ENCODE data around the gene STRBP.
"Not testable (repeated sequence)": the region's sequence is repeated elsewhere in the genome, so short reads cannot be mapped to it uniquely, and the experiment has no call there.

STRBP gene

GRCh38 chr9:123281659-123282350, 13.4 kb upstream of the STRBP start:
- TF ChIP-seq, protein P1, sequence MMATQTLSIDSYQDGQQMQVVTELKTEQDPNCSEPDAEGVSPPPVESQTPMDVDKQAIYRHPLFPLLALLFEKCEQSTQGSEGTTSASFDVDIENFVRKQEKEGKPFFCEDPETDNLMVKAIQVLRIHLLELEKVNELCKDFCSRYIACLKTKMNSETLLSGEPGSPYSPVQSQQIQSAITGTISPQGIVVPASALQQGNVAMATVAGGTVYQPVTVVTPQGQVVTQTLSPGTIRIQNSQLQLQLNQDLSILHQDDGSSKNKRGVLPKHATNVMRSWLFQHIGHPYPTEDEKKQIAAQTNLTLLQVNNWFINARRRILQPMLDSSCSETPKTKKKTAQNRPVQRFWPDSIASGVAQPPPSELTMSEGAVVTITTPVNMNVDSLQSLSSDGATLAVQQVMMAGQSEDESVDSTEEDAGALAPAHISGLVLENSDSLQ (IDR thresholded peaks at IDR 0.05), result no peak
- TF ChIP-seq HDGF (IDR thresholded peaks at IDR 0.05; ENCODE audit: borderline replicate concordance) (no peak), FOXM1 (IDR thresholded peaks at IDR 0.05; ENCODE audit: borderline replicate concordance) (no peak), L3MBTL2 (conservative IDR thresholded peaks at IDR 0.05) (no peak), BHLHE40 (IDR thresholded peaks at IDR 0.05; ENCODE audit: borderline replicate concordance) (no peak), FOXA1 (IDR thresholded peaks at IDR 0.05) (no peak), SUZ12 (IDR thresholded peaks at IDR 0.05) (no peak), CTBP1 (IDR thresholded peaks at IDR 0.05; ENCODE audit: borderline replicate concordance) (no peak), NFRKB (IDR thresholded peaks at IDR 0.05) (no peak), ELF4 (IDR thresholded peaks at IDR 0.05) (no peak), FOXK2 (IDR thresholded peaks at IDR 0.05) (no peak), LEF1 (IDR thresholded peaks at IDR 0.05; ENCODE audit: borderline replicate concordance) (no peak), ARNT (IDR thresholded peaks at IDR 0.05) (no peak), TARDBP (IDR thresholded peaks at IDR 0.05) (no peak), SP1 (IDR thresholded peaks at IDR 0.05) (no peak), ZNF384 (IDR thresholded peaks at IDR 0.05) (no peak)
- no peak for DNase-seq (ENCODE audit: extremely low spot score)
- POLR2A ChIA-PET, result interaction anchor here (1.4 kb wide), 1 partner anchor 45 kb away, joined by 3 read pairs; no protein-coding TSS in a partner anchor
- CTCF ChIA-PET, result no interaction called here

DNA sequence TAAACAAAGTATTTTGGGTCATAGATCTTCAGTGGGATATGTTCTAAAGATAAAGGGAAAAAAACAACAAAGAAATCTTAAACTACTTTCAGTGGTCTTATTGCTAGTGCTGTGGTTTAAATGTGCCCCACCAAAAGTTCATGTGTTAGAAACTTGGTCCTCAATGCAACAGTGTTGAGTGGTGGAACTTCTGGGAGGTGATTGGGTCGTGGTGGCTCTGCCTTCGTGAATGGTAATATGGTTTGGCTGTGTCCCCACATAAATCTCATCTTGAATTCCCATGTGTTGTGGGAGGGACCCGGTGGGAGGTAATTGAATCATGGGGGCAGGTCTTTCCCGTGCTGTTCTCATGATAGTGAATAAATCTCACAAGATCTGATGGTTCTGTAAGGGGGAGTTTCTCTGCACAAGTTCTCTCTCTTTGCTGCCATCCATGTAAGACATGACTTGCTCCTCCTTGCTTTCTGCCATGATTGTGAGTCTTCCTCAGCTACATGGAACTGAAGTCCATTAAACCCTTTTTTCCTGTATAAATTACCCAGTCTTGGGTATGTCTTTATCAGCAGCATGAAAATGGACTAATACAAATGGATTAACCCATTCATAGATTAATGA, 10.6 kb upstream of the STRBP start:
- CTCF ChIA-PET; POLR2A ChIA-PET; DNase-seq (ENCODE audit: extremely low spot score): not testable (repeated sequence)

DNA sequence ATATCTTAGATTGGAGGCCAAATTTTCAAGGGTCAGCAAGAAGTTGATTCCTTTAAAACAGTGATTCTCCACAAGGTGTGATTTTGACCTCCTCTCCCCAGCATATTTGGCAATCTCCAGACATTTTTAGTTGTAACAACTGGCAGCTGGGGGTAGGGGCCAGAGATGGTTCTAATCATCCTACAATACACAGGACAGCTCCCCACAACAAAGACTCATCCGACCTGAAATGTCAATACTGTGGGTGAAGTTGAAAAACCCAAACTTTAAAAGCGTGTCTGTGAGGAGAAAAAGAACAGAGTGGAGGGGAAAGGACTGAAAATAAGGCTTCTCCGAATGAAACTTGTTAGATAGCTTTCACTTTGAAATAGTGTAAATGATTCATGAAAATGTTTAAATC, 10.0 kb upstream of the STRBP start:
- DNase-seq (ENCODE audit: extremely low spot score), result no peak
- POLR2A ChIA-PET, result no interaction called here
- CTCF ChIA-PET, result no interaction called here
- TF ChIP-seq L3MBTL2 (conservative IDR thresholded peaks at IDR 0.05) (no peak), FOXM1 (IDR thresholded peaks at IDR 0.05; ENCODE audit: borderline replicate concordance) (no peak), LEF1 (IDR thresholded peaks at IDR 0.05; ENCODE audit: borderline replicate concordance) (no peak), NFRKB (IDR thresholded peaks at IDR 0.05) (no peak)

- no peak for DNase-seq (ENCODE audit: extremely low spot score)
- TF ChIP-seq CTBP1 (IDR thresholded peaks at IDR 0.05; ENCODE audit: borderline replicate concordance) (no peak), ARNT (IDR thresholded peaks at IDR 0.05) (no peak), BHLHE40 (IDR thresholded peaks at IDR 0.05; ENCODE audit: borderline replicate concordance) (no peak), FOXK2 (IDR thresholded peaks at IDR 0.05) (no peak), ELF4 (IDR thresholded peaks at IDR 0.05) (no peak)
- ChIA-PET POLR2A (no interaction called here), CTCF (no interaction called here)
These were observed 8.2 kb upstream of the STRBP start for GRCh38 chr9:123276551-123276950.

DNA sequence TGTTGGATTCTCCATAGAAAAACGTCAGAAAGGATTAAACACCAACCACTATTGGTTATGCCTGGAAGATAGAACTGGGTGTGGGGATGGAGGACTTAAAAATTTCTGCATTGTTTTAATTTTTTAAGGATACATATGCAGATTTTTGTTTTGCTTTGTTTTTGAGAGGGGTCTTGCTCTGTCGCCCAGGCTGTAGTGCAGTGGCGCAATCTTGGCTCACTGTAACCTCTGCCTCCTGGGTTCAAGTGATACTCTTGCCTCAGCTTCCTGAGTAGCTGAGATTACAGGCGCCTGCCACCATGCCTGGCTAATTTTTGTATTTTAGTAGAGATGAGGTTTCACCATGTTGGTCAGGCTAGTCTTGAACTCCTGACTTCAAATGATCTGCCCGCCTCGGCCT, 2.7 kb upstream of the STRBP start:
- CTCF ChIA-PET; DNase-seq (ENCODE audit: extremely low spot score); POLR2A ChIA-PET: not testable (repeated sequence)

DNA sequence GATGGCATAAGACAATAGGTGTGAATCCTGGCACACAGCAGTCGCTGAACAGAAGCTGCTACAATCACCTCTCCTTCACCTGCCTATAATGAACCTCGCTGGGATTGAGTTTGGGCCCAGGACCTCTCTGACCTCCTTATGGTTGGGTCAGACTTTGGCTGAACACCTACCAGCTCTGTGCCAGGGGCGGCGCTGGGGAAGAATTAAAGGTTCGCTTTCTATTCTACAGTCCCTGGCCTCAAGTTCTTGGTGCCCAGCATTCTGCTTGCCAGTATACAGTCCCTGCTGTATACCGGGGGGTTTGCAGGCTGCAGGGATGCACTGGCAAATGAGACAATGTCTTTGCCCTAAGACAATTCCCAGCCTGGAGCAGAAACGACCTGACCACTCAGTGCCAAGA, 895 bp upstream of the STRBP start:
- no peak for TF ChIP-seq FOXK2 (IDR thresholded peaks at IDR 0.05)
- no peak for TF ChIP-seq SP1 (IDR thresholded peaks at IDR 0.05)
- TF ChIP-seq SUZ12 (IDR thresholded peaks at IDR 0.05), result no peak
- TF ChIP-seq LEF1 (IDR thresholded peaks at IDR 0.05; ENCODE audit: borderline replicate concordance), result no peak
- TF ChIP-seq HDGF (IDR thresholded peaks at IDR 0.05; ENCODE audit: borderline replicate concordance), result no peak
- no peak for TF ChIP-seq FOXM1 (IDR thresholded peaks at IDR 0.05; ENCODE audit: borderline replicate concordance)
- no peak for TF ChIP-seq L3MBTL2 (conservative IDR thresholded peaks at IDR 0.05)
- TF ChIP-seq CTBP1 (IDR thresholded peaks at IDR 0.05; ENCODE audit: borderline replicate concordance), result no peak
- TF ChIP-seq, protein P1 (IDR thresholded peaks at IDR 0.05), result no peak
- no peak for TF ChIP-seq NFRKB (IDR thresholded peaks at IDR 0.05)
- no peak for TF ChIP-seq FOXA1 (IDR thresholded peaks at IDR 0.05)
- TF ChIP-seq ARNT (IDR thresholded peaks at IDR 0.05), result no peak
- TF ChIP-seq BHLHE40 (IDR thresholded peaks at IDR 0.05; ENCODE audit: borderline replicate concordance), result no peak
- no peak for TF ChIP-seq ELF4 (IDR thresholded peaks at IDR 0.05)
- no peak for TF ChIP-seq ZNF384 (IDR thresholded peaks at IDR 0.05)
- ChIA-PET CTCF (no interaction called here), POLR2A (no interaction called here)
- no peak for DNase-seq (ENCODE audit: extremely low spot score)

GRCh38 chr9:123268199-123268464, 254 bp downstream of the STRBP start:
- ChIA-PET CTCF (no interaction called here), POLR2A (no interaction called here)
- TF ChIP-seq NFRKB (IDR thresholded peaks at IDR 0.05), result no peak
- TF ChIP-seq ELF4 (IDR thresholded peaks at IDR 0.05), result no peak
- no peak for TF ChIP-seq FOXA1 (IDR thresholded peaks at IDR 0.05)
- no peak for DNase-seq (ENCODE audit: extremely low spot score)

Measured in HEK293T (cell line).